Measurements from ENCODE around the gene KCNIP4. TPM values are rescaled to one million over a fixed set of nuclear protein-coding genes. Genes with fewer than 3 reads are reported as not detected.

Gene KCNIP4
- total and polyA plus RNA-seq, 11 donors, result 0.19 TPM; not detected in 10

GRCh38 chr4:21819086-21819485, 129.5 kb downstream of the KCNIP4 start:
- H3K4me3 ChIP-seq, result no peak overlapping the region
- peaks cover 0 to 27% (median 7%) of the 10 kb centered on the region in 12 donors for H3K9me3 ChIP-seq
- peak in 3 of 4 donors; percentile 49 to 63 (median 61) for ATAC-seq
- H3K27ac ChIP-seq, result no peak overlapping the region
- no peaks in the 10 kb centered on the region for H3K4me1 ChIP-seq
- DNase-seq, result peak in 2 of 5 donors; percentile 22 to 26
- no peak for TF ChIP-seq POLR2A (IDR thresholded peaks at IDR 0.05)
- no peak for TF ChIP-seq CTCF (IDR thresholded peaks at IDR 0.05)
- WGBS, 4 donors, result 27 to 36% (median 29%) methylated on average over 1 of the region's 1 CpG
- intact Hi-C loops (cut with DNase I), result no loop called here
- H3K36me3 ChIP-seq, result no peaks in the 10 kb centered on the region
- H3K27me3 ChIP-seq, result no peaks in the 10 kb centered on the region

- intact Hi-C loops (cut with DNase I), result no loop called here
- H3K36me3 ChIP-seq, result no peaks in the 10 kb centered on the region
- no peak for TF ChIP-seq CTCF (IDR thresholded peaks at IDR 0.05)
- TF ChIP-seq POLR2A (IDR thresholded peaks at IDR 0.05), result no peak
- no peaks in the 10 kb centered on the region for H3K27me3 ChIP-seq
- H3K27ac ChIP-seq, result no peak overlapping the region
- no peaks in the 10 kb centered on the region for H3K4me1 ChIP-seq
- no peak for ATAC-seq
- peaks cover 0 to 27% (median 7%) of the 10 kb centered on the region in 12 donors for H3K9me3 ChIP-seq
- no peak overlapping the region for H3K4me3 ChIP-seq
- no peak for DNase-seq
Observed at GRCh38 chr4:21815651-21816377, 132.8 kb downstream of the KCNIP4 start.

- no peaks in the 10 kb centered on the region for H3K4me1 ChIP-seq
- TF ChIP-seq POLR2A (IDR thresholded peaks at IDR 0.05), result no peak
- no peak for TF ChIP-seq CTCF (IDR thresholded peaks at IDR 0.05)
- intact Hi-C loops (cut with DNase I), result no loop called here
- DNase-seq (no peak), ATAC-seq (no peak)
- H3K4me3 ChIP-seq, result no peak overlapping the region
- no peak overlapping the region for H3K27ac ChIP-seq
- 34 to 68% (median 57%) methylated on average over 1 of the region's 1 CpG for WGBS, 4 donors
- no peaks in the 10 kb centered on the region for H3K36me3 ChIP-seq
- H3K9me3 ChIP-seq, result peaks cover 0 to 3% (median 0%) of the 10 kb centered on the region in 12 donors
- no peaks in the 10 kb centered on the region for H3K27me3 ChIP-seq
Observed at GRCh38 chr4:21811565-21811964, 137.0 kb downstream of the KCNIP4 start.

GRCh38 chr4:21806991-21807390, 141.6 kb downstream of the KCNIP4 start:
- no peaks in the 10 kb centered on the region for H3K4me1 ChIP-seq
- H3K27me3 ChIP-seq, result no peaks in the 10 kb centered on the region
- no peaks in the 10 kb centered on the region for H3K36me3 ChIP-seq
- WGBS, 4 donors, result 84 to 92% (median 90%) methylated on average over 3 of the region's 3 CpGs
- no peak for ATAC-seq
- H3K9me3 ChIP-seq, result no peaks in the 10 kb centered on the region
- H3K4me3 ChIP-seq, result no peak overlapping the region
- no peak for TF ChIP-seq CTCF (IDR thresholded peaks at IDR 0.05)
- DNase-seq, result no peak
- H3K27ac ChIP-seq, result no peak overlapping the region
- intact Hi-C loops (cut with DNase I), result no loop called here

Measured in heart left ventricle (tissue), 16 donors.